Sigmoid colon (tissue), 7 donors: Measurements from ENCODE around the gene TMEM259. TPM values are rescaled to one million over a fixed set of nuclear protein-coding genes. Genes with fewer than 3 reads are reported as not detected.

ENCODE experiments used
- DNase-seq: peaks from one replicate; pipeline ENCODE4 v3.0.0-alpha.2; 2019
- H3K27ac ChIP-seq, 4 donors: fragments of 200-600 bp; sonication (generic); one replicate each; pipeline ENCODE4 v1.5.1; 2016 to 2019; ENCODE audit warnings: mild to moderate bottlenecking in 1 of 4
- H3K27me3 ChIP-seq, 3 donors: fragments of 200-600 bp; sonication (generic); one replicate each; pipeline ENCODE4 v1.5.1; 2019; ENCODE audit warnings: mild to moderate bottlenecking in 1 of 3
- H3K36me3 ChIP-seq, 4 donors: fragments of 200-600 bp; sonication (generic); one replicate each; pipeline ENCODE4 v1.5.1; 2016 to 2019
- H3K4me1 ChIP-seq, 4 donors: fragments of 200-600 bp; sonication (generic); one replicate each; pipeline ENCODE4 v1.5.1; 2017 to 2019
- H3K4me3 ChIP-seq, 4 donors: fragments of 200-600 bp; sonication (generic); one replicate each; pipeline ENCODE4 v1.5.1; 2017 to 2019; ENCODE audit warnings: mild to moderate bottlenecking in 2 of 4, moderate library complexity in 1 of 4
- H3K9me3 ChIP-seq, 4 donors: fragments of 200-600 bp in 3 of 4; sonication (generic) in 3 of 4; one replicate each; pipeline versions ENCODE4 v1.5.1 to v1.6.1; 2013 to 2019
- CTCF ChIP-seq, 4 experiments: fragments of 450-650 bp in 3 of 4; fragments of 200-600 bp in 1 of 4; IDR thresholded peaks; one replicate each; pipeline ENCODE4 v1.5.1; 2016 to 2019; ENCODE audit warnings: antibody characterized with exemption in 4 of 4, mild to moderate bottlenecking in 3 of 4, moderate library complexity in 2 of 4
- EP300 ChIP-seq, 4 donors: sonication (generic); formaldehyde crosslinking; IDR thresholded peaks; one replicate each; pipeline ENCODE4 v1.6.1; 2017; ENCODE audit warnings: antibody characterized with exemption in 4 of 4
- POLR2A ChIP-seq, 2 donors: fragments of 450-650 bp; IDR thresholded peaks; one replicate each; pipeline ENCODE4 v1.6.1; 2016; ENCODE audit warnings: antibody characterized with exemption in 2 of 2, mild to moderate bottlenecking in 2 of 2, moderate library complexity in 2 of 2
- POLR2AphosphoS5 ChIP-seq, 4 donors: sonication (generic); formaldehyde crosslinking; IDR thresholded peaks; one replicate each; pipeline ENCODE4 v1.6.1; 2017; ENCODE audit warnings: antibody characterized with exemption in 4 of 4
- WGBS, 2 donors: extraction: QIAGEN DNeasy Blood & Tissue Kit; methylation state at CpG; one replicate each; pipeline ENCODE4 v1.1.7; 2013; 5-methylcytosine and 5-hydroxymethylcytosine counted together
- intact Hi-C: fragments of 100-400 bp; cut with DNase I; formaldehyde crosslinking; loops from one replicate; pipeline ENCODE4 v1.15.1; 2023
- polyA plus RNA-seq, 3 donors: library from polyadenylated mRNA; stranded (reverse); fragments of 200-250 nt; gene quantifications; one replicate each; pipeline ENCODE4 v1.2.3, GENCODE V29; 2013
- total RNA-seq, 4 donors: library from RNA; depleted of rRNA; stranded (reverse); fragments of >200 nt; gene quantifications; one replicate each; pipeline ENCODE4 v1.1.0, GENCODE V29; 2016
- donor health status: healthy with polysubstance abuse.
- donor health status: Bipolar disorder and iron deficiency.
- donor health status: healthy.

Gene TMEM259
- total and polyA plus RNA-seq, 7 donors, result 19.2 to 232 (median 94.5) TPM

GRCh38 chr19:991932-992669 is 28.8 kb downstream of the TMEM259 start:
- DNase-seq, result no peak
- peaks cover 0 to 56% (median 20%) of the 10 kb centered on the region in 4 donors for H3K36me3 ChIP-seq
- WGBS, 2 donors, result 91 to 95% methylated on average over 42 of the region's 42 CpGs
- no peaks in the 10 kb centered on the region for H3K9me3 ChIP-seq
- peaks cover 0 to 13% (median 9%) of the 10 kb centered on the region in 4 donors for H3K4me1 ChIP-seq
- TF ChIP-seq CTCF (IDR thresholded peaks at IDR 0.05) (no peak), POLR2A (IDR thresholded peaks at IDR 0.05) (no peak)
- no peak overlapping the region for H3K4me3 ChIP-seq
- peaks cover 12 to 27% (median 16%) of the 10 kb centered on the region in 3 donors for H3K27me3 ChIP-seq
- H3K27ac ChIP-seq, result no peak overlapping the region
- intact Hi-C loops, result no loop called here

- 74 to 88% methylated on average over 45 to 47 of the region's 47 CpGs for WGBS, 2 donors
- Histone ChIP-seq H3K27ac (no peak overlapping the region), H3K4me3 (no peak overlapping the region), H3K9me3 (no peaks in the 10 kb centered on the region), H3K4me1 (peaks cover 0 to 8% (median 6%) of the 10 kb centered on the region in 4 donors), H3K36me3 (peaks cover 0 to 62% (median 22%) of the 10 kb centered on the region in 4 donors), H3K27me3 (peaks cover 5 to 20% (median 9%) of the 10 kb centered on the region in 3 donors)
- TF ChIP-seq POLR2AphosphoS5 (IDR thresholded peaks at IDR 0.05) (no peak), EP300 (IDR thresholded peaks at IDR 0.05) (no peak), POLR2A (IDR thresholded peaks at IDR 0.05) (no peak), CTCF (IDR thresholded peaks at IDR 0.05) (no peak)
- intact Hi-C loops, result no loop called here
- no peak for DNase-seq
Measured at GRCh38 chr19:991174-991931, 29.6 kb downstream of the TMEM259 start.

- Histone ChIP-seq H3K4me1 (peaks cover 0 to 2% (median under 1%) of the 10 kb centered on the region in 4 donors), H3K27me3 (peaks cover 0 to 14% (median 3%) of the 10 kb centered on the region in 3 donors), H3K4me3 (no peak overlapping the region), H3K36me3 (peaks cover 0 to 68% (median 24%) of the 10 kb centered on the region in 4 donors), H3K27ac (peak overlapping the region in 1 of 4 donors; percentile 27), H3K9me3 (no peaks in the 10 kb centered on the region)
- intact Hi-C loops, result no loop called here
- DNase-seq, result no peak
- TF ChIP-seq POLR2AphosphoS5 (IDR thresholded peaks at IDR 0.05) (no peak), POLR2A (IDR thresholded peaks at IDR 0.05) (no peak), EP300 (IDR thresholded peaks at IDR 0.05) (no peak), CTCF (IDR thresholded peaks at IDR 0.05) (no peak)
- 93 to 94% methylated on average over 23 of the region's 23 CpGs for WGBS, 2 donors
Measured at GRCh38 chr19:990746-991145, 30.2 kb downstream of the TMEM259 start.

- H3K4me3 ChIP-seq, result no peak overlapping the region
- no peak for DNase-seq
- peaks cover 0 to 68% (median 24%) of the 10 kb centered on the region in 4 donors for H3K36me3 ChIP-seq
- intact Hi-C loops, result no loop called here
- H3K4me1 ChIP-seq, result peaks cover 0 to 5% (median 3%) of the 10 kb centered on the region in 4 donors
- TF ChIP-seq EP300 (IDR thresholded peaks at IDR 0.05), result no peak
- TF ChIP-seq CTCF (IDR thresholded peaks at IDR 0.05), result no peak
- TF ChIP-seq POLR2A (IDR thresholded peaks at IDR 0.05), result no peak
- no peak for TF ChIP-seq POLR2AphosphoS5 (IDR thresholded peaks at IDR 0.05)
- H3K27ac ChIP-seq, result no peak overlapping the region
- H3K27me3 ChIP-seq, result peaks cover 0 to 8% (median 0%) of the 10 kb centered on the region in 3 donors
- H3K9me3 ChIP-seq, result no peaks in the 10 kb centered on the region
- 89 to 90% methylated on average over 27 of the region's 27 CpGs for WGBS, 2 donors
Measured at GRCh38 chr19:990119-990571, 30.8 kb downstream of the TMEM259 start.
